Left ventricle myocardium inferior (tissue), 1 donor: ENCODE data around the gene ANKRD6. TPM values are rescaled to one million over a fixed set of nuclear protein-coding genes. Genes with fewer than 3 reads are reported as not detected.

Experiments
- DNase-seq: peaks from one replicate; pipeline ENCODE4 v3.0.0-alpha.2; 2020
- H3K27ac ChIP-seq: fragments of 200-600 bp; replicated peaks from 2 replicates; pipeline ENCODE4 v1.8.0; 2021
- H3K27me3 ChIP-seq: fragments of 200-600 bp; 2 replicates; pipeline ENCODE4 v1.8.0; 2021; ENCODE audit warnings: low read depth
- H3K36me3 ChIP-seq: fragments of 200-600 bp; 2 replicates; pipeline ENCODE4 v1.8.0; 2021
- H3K4me1 ChIP-seq: fragments of 200-600 bp; 2 replicates; pipeline ENCODE4 v1.8.0; 2021
- H3K4me3 ChIP-seq: fragments of 200-600 bp; 2 replicates; pipeline ENCODE4 v1.8.0; 2021; ENCODE audit warnings: mild to moderate bottlenecking, moderate library complexity
- H3K9me3 ChIP-seq: fragments of 200-600 bp; replicated peaks from 2 replicates; pipeline ENCODE4 v1.8.0; 2021
- CTCF ChIP-seq: fragments of 200-600 bp; IDR thresholded peaks from 2 replicates; pipeline ENCODE4 v1.8.0; 2021; ENCODE audit warnings: antibody characterized with exemption, mild to moderate bottlenecking, borderline replicate concordance
- intact Hi-C: fragments of 100-400 bp; cut with micrococcal nuclease; formaldehyde crosslinking; loops from one replicate; pipeline ENCODE4 v1.11.0; 2022
- total RNA-seq: library from RNA; stranded (reverse); fragmentation: NEBNext Ultra II Directional; extraction: Animal tissue kit (Norgen Biotek cat#: 25700); gene quantifications from one replicate; pipeline ENCODE4 v1.2.1, GENCODE V29; 2021
- donor health status: DM: no; HTN: yes; CAD: no; lungs with severe emphysema.

Gene ANKRD6
- total RNA-seq, 1 donor from 2014 or later: 11.1 TPM

- peaks cover 37% of the 10 kb centered on the region for H3K4me1 ChIP-seq
- TF ChIP-seq CTCF: no peak
- no peaks in the 10 kb centered on the region for H3K36me3 ChIP-seq
- no peaks in the 10 kb centered on the region for H3K9me3 ChIP-seq
- intact Hi-C loops: no loop called here
- peaks cover 8% of the 10 kb centered on the region for H3K27me3 ChIP-seq
- H3K4me3 ChIP-seq: no peak overlapping the region
- no peak for DNase-seq
- H3K27ac ChIP-seq: no peak overlapping the region
Observed at GRCh38 chr6:89414215-89414614, 18.7 kb upstream of the ANKRD6 start.

GRCh38 chr6:89415185-89415584, 17.8 kb upstream of the ANKRD6 start:
- peaks cover 32% of the 10 kb centered on the region for H3K4me1 ChIP-seq
- no peak overlapping the region for H3K4me3 ChIP-seq
- no peaks in the 10 kb centered on the region for H3K36me3 ChIP-seq
- H3K9me3 ChIP-seq: no peaks in the 10 kb centered on the region
- TF ChIP-seq CTCF: no peak
- no peak for DNase-seq
- H3K27me3 ChIP-seq: peaks cover 8% of the 10 kb centered on the region
- intact Hi-C loops: no loop called here
- H3K27ac ChIP-seq: no peak overlapping the region

GRCh38 chr6:89416796-89417195, 16.2 kb upstream of the ANKRD6 start:
- H3K27me3 ChIP-seq: peaks cover 8% of the 10 kb centered on the region
- TF ChIP-seq CTCF: no peak
- H3K4me1 ChIP-seq: peaks cover 18% of the 10 kb centered on the region
- H3K9me3 ChIP-seq: no peaks in the 10 kb centered on the region
- H3K36me3 ChIP-seq: no peaks in the 10 kb centered on the region
- no peak overlapping the region for H3K27ac ChIP-seq
- intact Hi-C loops: no loop called here
- H3K4me3 ChIP-seq: no peak overlapping the region
- DNase-seq: no peak

- no peak overlapping the region for H3K4me3 ChIP-seq
- TF ChIP-seq CTCF: no peak
- H3K9me3 ChIP-seq: no peaks in the 10 kb centered on the region
- no peaks in the 10 kb centered on the region for H3K36me3 ChIP-seq
- no peak overlapping the region for H3K27ac ChIP-seq
- intact Hi-C loops: loop anchor here (5.0 kb wide), 1 partner anchor 182 kb away; no protein-coding TSS in a partner anchor
- H3K4me1 ChIP-seq: peaks cover 19% of the 10 kb centered on the region
- no peaks in the 10 kb centered on the region for H3K27me3 ChIP-seq
- DNase-seq: no peak
Observed at GRCh38 chr6:89430201-89430962, 2.6 kb upstream of the ANKRD6 start.

- peak; percentile 22 for DNase-seq
Observed at GRCh38 chr6:89433252-89434149, 549 bp downstream of the ANKRD6 start.

More at GRCh38 chr6:89433252-89434149, 549 bp downstream of the ANKRD6 start:
- intact Hi-C loops: loop anchor here (5.0 kb wide), 1 partner anchor 179 kb away; no protein-coding TSS in a partner anchor
- Histone ChIP-seq H3K27me3 (no peaks in the 10 kb centered on the region), H3K9me3 (no peaks in the 10 kb centered on the region), H3K4me3 (peak overlapping the region; percentile 93), H3K27ac (peak overlapping the region; percentile 42), H3K4me1 (peaks cover 30% of the 10 kb centered on the region), H3K36me3 (no peaks in the 10 kb centered on the region)
- no peak for TF ChIP-seq CTCF
